Nephron (organoid): Measurements from ENCODE around the gene KIRREL3.

ENCODE experiments used
- H3K27ac Mint-ChIP-seq, 3 experiments: 2 replicates each; pipeline ENCODE4 v1.8.0; 2020; ENCODE audit warnings: mixed read lengths in 3 of 3, mild to moderate bottlenecking in 2 of 3, moderate library complexity in 1 of 3
- H3K27me3 Mint-ChIP-seq: 2 replicates; pipeline ENCODE4 v1.8.0; 2021; ENCODE audit warnings: low read depth, mild to moderate bottlenecking, moderate library complexity, mixed read lengths
- H3K36me3 Mint-ChIP-seq: 2 replicates; pipeline ENCODE4 v1.8.0; 2020; ENCODE audit warnings: low read depth, mixed read lengths
- H3K4me1 Mint-ChIP-seq: 2 replicates; pipeline ENCODE4 v1.8.0; 2020; ENCODE audit warnings: mixed read lengths
- H3K4me3 Mint-ChIP-seq, 3 experiments: 2 replicates each; pipeline ENCODE4 v1.8.0; 2020; ENCODE audit warnings: mild to moderate bottlenecking in 3 of 3, mixed read lengths in 3 of 3, moderate library complexity in 2 of 3
- H3K9me3 Mint-ChIP-seq: 2 replicates; pipeline ENCODE4 v1.8.0; 2020; ENCODE audit warnings: mixed read lengths
- CTCF ChIP-seq, 3 experiments: fragments of 200-600 bp; sonication (generic); IDR thresholded peaks; one replicate each; pipeline ENCODE4 v1.5.0; 2021; ENCODE audit warnings: antibody characterized with exemption in 3 of 3; ENCODE audit not compliant: unreplicated experiment in 3 of 3

The KIRREL3 gene

GRCh38 chr11:126662035-126662790, 338.4 kb downstream of the KIRREL3 start:
- H3K27me3 Mint-ChIP-seq: peaks cover 14% of the 10 kb centered on the region
- H3K4me1 Mint-ChIP-seq: peaks cover 32% of the 10 kb centered on the region
- no peaks in the 10 kb centered on the region for H3K9me3 Mint-ChIP-seq
- no peak overlapping the region for H3K4me3 Mint-ChIP-seq
- no peaks in the 10 kb centered on the region for H3K36me3 Mint-ChIP-seq
- peak overlapping the region in 1 of 3 experiments; percentile 11 for H3K27ac Mint-ChIP-seq
- TF ChIP-seq CTCF (IDR thresholded peaks at IDR 0.05; ENCODE audit: unreplicated experiment in 3 of 3): no peak

- TF ChIP-seq CTCF (IDR thresholded peaks at IDR 0.05; ENCODE audit: unreplicated experiment in 3 of 3): no peak
- Mint-ChIP-seq H3K27ac (peak overlapping the region; percentile 4 to 48 (median 11)), H3K27me3 (peaks cover 17% of the 10 kb centered on the region), H3K4me3 (no peak overlapping the region), H3K9me3 (no peaks in the 10 kb centered on the region), H3K36me3 (no peaks in the 10 kb centered on the region), H3K4me1 (peaks cover 30% of the 10 kb centered on the region)
Observed at GRCh38 chr11:126660761-126661425, 339.7 kb downstream of the KIRREL3 start.

GRCh38 chr11:126660321-126660720, 340.2 kb downstream of the KIRREL3 start:
- no peaks in the 10 kb centered on the region for H3K36me3 Mint-ChIP-seq
- no peak for TF ChIP-seq CTCF (IDR thresholded peaks at IDR 0.05; ENCODE audit: unreplicated experiment in 3 of 3)
- H3K9me3 Mint-ChIP-seq: no peaks in the 10 kb centered on the region
- H3K27ac Mint-ChIP-seq: peak overlapping the region in 1 of 3 experiments; percentile 11
- peaks cover 36% of the 10 kb centered on the region for H3K4me1 Mint-ChIP-seq
- H3K27me3 Mint-ChIP-seq: peaks cover 22% of the 10 kb centered on the region
- H3K4me3 Mint-ChIP-seq: no peak overlapping the region

- Mint-ChIP-seq H3K9me3 (no peaks in the 10 kb centered on the region), H3K27ac (no peak overlapping the region)
- no peak for TF ChIP-seq CTCF (IDR thresholded peaks at IDR 0.05; ENCODE audit: unreplicated experiment in 3 of 3)
Observed at GRCh38 chr11:126658306-126659056, 342.1 kb downstream of the KIRREL3 start.

GRCh38 chr11:126655807-126656128, 344.8 kb downstream of the KIRREL3 start:
- Mint-ChIP-seq H3K9me3 (no peaks in the 10 kb centered on the region), H3K4me1 (peaks cover 23% of the 10 kb centered on the region), H3K27ac (peak overlapping the region in 1 of 3 experiments; percentile 12), H3K36me3 (no peaks in the 10 kb centered on the region), H3K27me3 (peaks cover 34% of the 10 kb centered on the region), H3K4me3 (no peak overlapping the region)
- no peak for TF ChIP-seq CTCF (IDR thresholded peaks at IDR 0.05; ENCODE audit: unreplicated experiment in 3 of 3)

More at GRCh38 chr11:126658306-126659056, 342.1 kb downstream of the KIRREL3 start:
- Mint-ChIP-seq H3K36me3 (no peaks in the 10 kb centered on the region), H3K4me3 (no peak overlapping the region), H3K27me3 (peaks cover 24% of the 10 kb centered on the region), H3K4me1 (peaks cover 43% of the 10 kb centered on the region)
